Upper lobe of right lung (tissue), 1 donor: ENCODE data around the gene HYOU1. TPM values are rescaled to one million over a fixed set of nuclear protein-coding genes. Genes with fewer than 3 reads are reported as not detected.

ENCODE experiments used
- ATAC-seq: fragments of 200-7000 bp; cut with Tn5 transposase; one replicate; pipeline ENCODE4 v1.9.1; 2020; ENCODE audit warnings: mild to moderate bottlenecking, moderate library complexity
- DNase-seq: peaks from one replicate; pipeline ENCODE4 v3.0.0-alpha.2; 2020
- H3K27ac ChIP-seq: fragments of 200-600 bp; one replicate; pipeline ENCODE4 v1.8.0; 2022
- H3K27me3 ChIP-seq: fragments of 200-600 bp; one replicate; pipeline ENCODE4 v1.8.0; 2022; ENCODE audit warnings: mild to moderate bottlenecking
- H3K36me3 ChIP-seq: fragments of 200-600 bp; one replicate; pipeline ENCODE4 v1.8.0; 2022
- H3K4me1 ChIP-seq: fragments of 200-600 bp; one replicate; pipeline ENCODE4 v1.8.0; 2022
- H3K4me3 ChIP-seq: fragments of 200-600 bp; one replicate; pipeline ENCODE4 v1.8.0; 2022; ENCODE audit warnings: mild to moderate bottlenecking
- H3K9me3 ChIP-seq: fragments of 200-600 bp; one replicate; pipeline ENCODE4 v1.8.0; 2022
- CTCF ChIP-seq: fragments of 200-600 bp; IDR thresholded peaks from one replicate; pipeline ENCODE4 v1.8.0; 2022; ENCODE audit warnings: antibody characterized with exemption
- intact Hi-C: fragments of 100-400 bp; cut with DNase I; formaldehyde crosslinking; loops from one replicate; pipeline ENCODE4 v1.11.0; 2022
- total RNA-seq: library from RNA; stranded (reverse); fragmentation: NEBNext Ultra II Directional; extraction: Animal tissue kit (Norgen Biotek cat#: 25700); gene quantifications from one replicate; pipeline ENCODE4 v1.2.1, GENCODE V29; 2021
- donor health status: DM: no; HTN: yes; CAD: no; lungs with severe emphysema.

The HYOU1 gene
- total RNA-seq, 1 donor from 2014 or later: 142 TPM

- H3K9me3 ChIP-seq: no peaks in the 10 kb centered on the region
- DNase-seq (no peak), ATAC-seq (no peak)
- H3K27me3 ChIP-seq: no peaks in the 10 kb centered on the region
- H3K27ac ChIP-seq: no peak overlapping the region
- peaks cover 34% of the 10 kb centered on the region for H3K4me1 ChIP-seq
- H3K36me3 ChIP-seq: peaks cover 62% of the 10 kb centered on the region
- TF ChIP-seq CTCF: no peak
- peak overlapping the region; percentile 91 for H3K4me3 ChIP-seq
- intact Hi-C loops: no loop called here
These were observed 40.6 kb downstream of the HYOU1 start for GRCh38 chr11:119016216-119017009.

GRCh38 chr11:119015054-119015611 is 41.9 kb downstream of the HYOU1 start:
- peaks cover 68% of the 10 kb centered on the region for H3K36me3 ChIP-seq

GRCh38 chr11:119014209-119014924 is 42.6 kb downstream of the HYOU1 start:
- Histone ChIP-seq H3K36me3 (peaks cover 76% of the 10 kb centered on the region), H3K27me3 (no peaks in the 10 kb centered on the region), H3K9me3 (no peaks in the 10 kb centered on the region), H3K27ac (no peak overlapping the region), H3K4me3 (no peak overlapping the region), H3K4me1 (peaks cover 17% of the 10 kb centered on the region)
- TF ChIP-seq CTCF: no peak
- ATAC-seq: no peak
- intact Hi-C loops: no loop called here
- DNase-seq: no peak

More at GRCh38 chr11:119015054-119015611, 41.9 kb downstream of the HYOU1 start:
- Histone ChIP-seq H3K9me3 (no peaks in the 10 kb centered on the region), H3K4me1 (peaks cover 25% of the 10 kb centered on the region), H3K4me3 (no peak overlapping the region), H3K27me3 (no peaks in the 10 kb centered on the region), H3K27ac (no peak overlapping the region)
- no peak for ATAC-seq
- no peak for TF ChIP-seq CTCF
- intact Hi-C loops: no loop called here
- DNase-seq: no peak

- Histone ChIP-seq H3K36me3 (peaks cover 92% of the 10 kb centered on the region), H3K27me3 (no peaks in the 10 kb centered on the region), H3K9me3 (no peaks in the 10 kb centered on the region), H3K27ac (no peak overlapping the region), H3K4me1 (peaks cover 17% of the 10 kb centered on the region), H3K4me3 (no peak overlapping the region)
- DNase-seq (no peak), ATAC-seq (no peak)
- intact Hi-C loops: no loop called here
- no peak for TF ChIP-seq CTCF
These were observed 44.3 kb downstream of the HYOU1 start for GRCh38 chr11:119012629-119013170.

GRCh38 chr11:119011476-119012053 is 45.4 kb downstream of the HYOU1 start:
- Histone ChIP-seq H3K27ac (no peak overlapping the region), H3K9me3 (no peaks in the 10 kb centered on the region), H3K27me3 (no peaks in the 10 kb centered on the region), H3K4me1 (peaks cover 9% of the 10 kb centered on the region), H3K4me3 (no peak overlapping the region), H3K36me3 (peaks cover 97% of the 10 kb centered on the region)
- no peak for ATAC-seq
- intact Hi-C loops: no loop called here
- DNase-seq: no peak
- no peak for TF ChIP-seq CTCF
